GM21737 (cell line): ENCODE results near the gene PPP2R5B.

Experiments used
- ATAC-seq: cut with Tn5 transposase; IDR thresholded peaks from one replicate; pipeline ENCODE4 v1.9.1; 2021; ENCODE audit warnings: mild to moderate bottlenecking, moderate library complexity; ENCODE audit not compliant: unreplicated experiment

Gene PPP2R5B

GRCh38 chr11:64923944-64924909, at the start of gene PPP2R5B:
PPP2R5B (plus strand) TSS chr11:64924689; CDS start chr11:64925735, 1,046 bp downstream.
- peak; percentile 74 for ATAC-seq

DNA sequence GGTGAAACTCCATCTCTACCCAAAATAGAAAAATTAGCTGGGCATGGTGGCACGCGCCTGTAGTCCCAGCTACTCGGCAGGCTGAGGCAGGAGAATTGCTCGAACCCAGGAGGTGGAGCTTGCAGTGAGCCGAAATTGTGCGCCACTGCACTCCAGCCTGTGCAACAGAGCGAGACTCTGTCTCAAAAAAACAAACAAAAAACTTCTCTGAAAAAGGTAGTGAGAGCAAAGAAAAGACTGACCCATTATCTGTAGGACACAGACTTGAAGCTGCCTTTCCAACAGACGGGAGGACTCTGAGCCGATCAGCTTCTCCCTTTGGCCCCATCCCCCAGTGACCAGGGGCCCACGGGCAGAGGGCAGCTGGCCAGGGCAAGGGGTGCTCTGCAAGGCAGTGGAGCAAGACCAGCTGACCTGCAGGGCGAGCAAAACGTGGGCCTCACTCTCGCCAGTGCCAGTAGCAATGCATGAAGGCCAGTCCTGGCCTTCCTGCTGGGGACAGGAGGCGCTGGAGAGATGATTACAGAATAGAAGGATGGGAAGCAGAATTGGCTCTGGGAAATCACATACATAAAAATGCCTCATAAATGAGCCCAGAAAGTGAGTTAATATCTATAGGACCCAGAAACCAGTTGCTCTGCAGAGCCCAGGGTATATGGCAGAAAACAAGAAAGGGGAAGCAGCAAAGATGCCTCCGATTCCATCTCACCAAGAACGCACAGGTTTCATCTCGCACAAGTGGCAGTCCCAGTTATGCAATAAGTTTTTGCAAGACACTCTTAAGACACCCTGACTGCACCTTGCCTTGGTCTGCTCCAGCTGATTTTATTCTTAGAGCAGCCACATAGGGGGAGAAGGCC, 48.9 kb upstream of the PPP2R5B start:
- ATAC-seq = no peak

DNA sequence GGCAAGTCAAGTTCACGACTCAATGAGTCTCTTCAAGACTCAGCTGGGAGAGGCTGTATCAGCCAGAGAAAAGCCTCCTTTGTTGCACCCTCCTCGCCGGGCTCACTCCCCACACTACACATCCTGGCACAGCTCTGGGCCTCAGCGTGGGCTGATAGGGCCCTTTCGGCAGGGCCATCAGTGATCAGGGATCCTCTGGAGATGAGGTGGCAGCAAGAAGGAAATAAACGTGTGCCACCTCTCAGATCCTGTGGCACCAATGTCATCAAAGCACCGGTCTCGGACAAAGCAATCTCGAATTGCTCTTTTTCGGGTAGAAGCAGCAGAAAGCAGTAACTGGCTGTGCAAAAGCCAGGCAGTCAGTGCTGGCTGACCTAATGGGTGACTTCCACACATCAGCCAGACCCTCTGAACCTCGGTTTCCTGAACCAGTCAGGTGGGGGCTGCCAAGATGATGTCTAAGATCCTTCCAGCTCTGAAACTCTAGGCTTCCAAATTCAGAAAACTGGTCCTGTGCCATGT, 48.2 kb upstream of the PPP2R5B start:
- no peak for ATAC-seq

GRCh38 chr11:64876835-64877341, 47.6 kb upstream of the PPP2R5B start:
- no peak for ATAC-seq

GRCh38 chr11:64877390-64878222, 46.9 kb upstream of the PPP2R5B start:
- no peak for ATAC-seq

GRCh38 chr11:64878223-64878493, 46.3 kb upstream of the PPP2R5B start:
- ATAC-seq = peak; percentile 6

- ATAC-seq = peak; percentile 56
Observed at GRCh38 chr11:64878494-64879243, 45.8 kb upstream of the PPP2R5B start, which contains the start of gene EHD1. EHD1 (minus strand) TSS chr11:64878621; CDS start chr11:64878464, 157 bp downstream.

- no peak for ATAC-seq
Observed at GRCh38 chr11:64879244-64879900, 45.1 kb upstream of the PPP2R5B start.

- no peak for ATAC-seq
Observed at GRCh38 chr11:64880240-64881001, 44.1 kb upstream of the PPP2R5B start.

DNA sequence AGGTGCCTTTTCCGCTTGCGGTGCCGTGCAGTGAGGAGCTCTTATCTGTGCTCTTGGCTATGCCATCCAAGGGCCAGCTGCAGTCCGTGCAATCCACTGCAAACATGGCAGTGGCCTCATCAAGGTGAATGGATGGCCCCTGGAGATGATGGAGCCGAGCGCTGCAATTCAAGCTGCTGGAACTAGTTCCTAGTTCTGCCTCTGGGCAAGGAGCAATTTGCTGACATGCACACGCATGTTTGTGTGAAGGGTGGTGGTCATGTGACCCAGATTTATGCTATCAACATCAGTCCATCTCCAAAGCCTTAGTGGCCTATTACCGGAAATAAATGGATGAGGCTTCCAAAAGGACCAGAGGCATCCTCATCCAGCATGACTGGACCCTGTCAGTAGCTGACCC, 43.0 kb upstream of the PPP2R5B start:
- ATAC-seq = no peak

DNA sequence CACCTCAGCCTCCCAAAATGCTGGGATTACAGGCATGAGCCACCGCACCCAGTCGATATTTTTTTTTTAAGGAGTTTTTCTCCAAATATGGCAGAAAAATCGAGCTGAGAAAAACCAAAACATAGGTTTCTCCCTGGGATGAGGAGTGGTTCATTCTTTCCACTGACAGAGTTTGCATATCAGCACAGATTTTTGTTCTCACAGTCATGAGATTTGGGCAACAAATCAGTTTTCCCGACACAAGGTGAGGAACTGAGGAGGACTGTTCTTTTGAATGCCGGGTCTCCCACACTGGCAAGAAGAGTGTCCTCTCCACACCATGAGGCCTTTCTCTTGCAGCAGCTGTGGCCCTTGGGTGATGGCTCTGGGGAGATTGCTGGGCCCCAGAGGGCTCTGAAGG, 42.2 kb upstream of the PPP2R5B start:
- ATAC-seq = no peak

GRCh38 chr11:64883575-64883974, 40.9 kb upstream of the PPP2R5B start:
- ATAC-seq = no peak

GRCh38 chr11:64884019-64884418, 40.5 kb upstream of the PPP2R5B start:
- no peak for ATAC-seq

GRCh38 chr11:64885367-64886286, 38.9 kb upstream of the PPP2R5B start:
- no peak for ATAC-seq

DNA sequence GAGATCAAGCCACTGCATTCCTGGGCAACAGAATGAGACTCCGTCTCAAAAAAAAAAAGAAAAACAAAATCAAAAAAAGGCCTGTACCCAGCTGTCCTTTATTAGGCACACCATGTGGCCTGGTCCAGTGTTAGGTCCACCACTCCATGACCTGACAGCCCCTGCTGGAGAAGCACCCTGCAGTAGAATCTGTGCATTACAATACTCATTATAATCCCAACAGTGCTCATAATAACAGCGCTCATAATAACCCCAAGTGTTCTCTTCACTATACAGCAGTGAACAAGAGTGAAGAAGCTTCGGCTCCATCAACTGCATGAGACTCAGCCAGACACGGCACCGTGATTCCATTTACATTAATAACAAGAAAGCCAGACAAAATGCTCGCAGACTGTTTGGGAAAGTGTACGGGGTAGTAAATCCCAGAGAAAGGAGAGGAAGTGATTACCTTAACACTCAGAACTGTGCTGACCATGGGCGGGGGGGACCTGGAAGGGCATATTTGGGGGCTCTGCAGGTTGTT, 37.2 kb upstream of the PPP2R5B start:
- ATAC-seq = no peak

- ATAC-seq = peak; percentile 75
Observed at GRCh38 chr11:64887757-64888405, 36.6 kb upstream of the PPP2R5B start.

- no peak for ATAC-seq
Observed at GRCh38 chr11:64888406-64888728, 36.1 kb upstream of the PPP2R5B start.
